Kidney (tissue), 14 donors: ENCODE measurements around the gene RNF39. TPM values are rescaled to one million over a fixed set of nuclear protein-coding genes. Genes with fewer than 3 reads are reported as not detected.

ENCODE experiments used
- DNase-seq, 5 donors: peaks; one replicate each; pipeline ENCODE4 v3.0.0-alpha.2; 2013 to 2020
- FAIRE-seq: peaks from 2 replicates; lab custom pipeline; 2012; peaks lifted over from hg19 to GRCh38; lab: Jason Lieb, UNC
- H3K27ac ChIP-seq, 2 donors: one replicate each; pipeline ENCODE4 v1.7.0; 2013; ENCODE audit warnings: low read depth in 2 of 2, low read length in 2 of 2, inconsistent platforms in 1 of 2
- H3K27me3 ChIP-seq: one replicate; pipeline ENCODE4 v1.7.1; 2013; ENCODE audit warnings: low read length, inconsistent platforms; ENCODE audit not compliant: control insufficient read depth, insufficient read depth
- H3K36me3 ChIP-seq, 3 donors: one replicate each; pipeline versions ENCODE4 v1.7.0 to v1.7.1; 2013; ENCODE audit warnings: low read length in 3 of 3, control low read depth in 1 of 3, inconsistent platforms in 1 of 3; ENCODE audit not compliant: insufficient read depth in 3 of 3, control insufficient read depth in 2 of 3
- H3K4me1 ChIP-seq, 3 donors: one replicate each; pipeline versions ENCODE4 v1.7.0 to v1.7.1; 2013; ENCODE audit warnings: low read length in 3 of 3, inconsistent platforms in 1 of 3, low read depth in 1 of 3; ENCODE audit not compliant: control insufficient read depth in 2 of 3, insufficient read depth in 2 of 3
- H3K4me3 ChIP-seq, 3 donors: one replicate each; pipeline versions ENCODE4 v1.7.0 to v1.8.1; 2013; ENCODE audit warnings: low read length in 3 of 3, control low read depth in 1 of 3, inconsistent platforms in 1 of 3
- H3K9ac ChIP-seq, 3 donors: one replicate each; pipeline versions ENCODE4 v1.7.0 to v1.7.1; 2013; ENCODE audit warnings: low read length in 3 of 3, control low read depth in 1 of 3, inconsistent platforms in 1 of 3
- H3K9me3 ChIP-seq, 3 donors: one replicate each; pipeline versions ENCODE4 v1.7.0 to v1.7.1; 2013; ENCODE audit warnings: low read length in 3 of 3, control low read depth in 1 of 3, inconsistent platforms in 1 of 3; ENCODE audit not compliant: control insufficient read depth in 2 of 3, insufficient read depth in 1 of 3
- CTCF ChIP-seq: IDR thresholded peaks from 3 replicates; pipeline ENCODE4 v1.5.1; 2012; ENCODE audit warnings: mild to moderate bottlenecking, moderate library complexity, borderline replicate concordance; ENCODE audit not compliant: insufficient read depth; ENCODE audit errors: extremely low read depth
- intact Hi-C: fragments of 100-400 bp; cut with DNase I; formaldehyde crosslinking; loops from one replicate; pipeline ENCODE4 v1.11.1; 2022
- polyA plus RNA-seq: library from polyadenylated mRNA; stranded (reverse); fragments of 350-450 nt; fragmentation: Illumina TruSeq; extraction: RNeasy Lipid Tissue Mini Kit (QIAGEN cat#74804); gene quantifications from one replicate; pipeline ENCODE4 v1.2.3, GENCODE V29; 2014; ENCODE audit warnings: low read depth, low replicate concordance; ENCODE audit not compliant: insufficient read depth
- total RNA-seq: library from RNA; stranded (reverse); fragmentation: NEBNext Ultra II Directional; extraction: Animal tissue kit (Norgen Biotek cat#: 25700); gene quantifications from one replicate; pipeline ENCODE4 v1.2.1, GENCODE V29; 2021
- donor health status: control.
- donor health status: control.
- donor health status: control.
- donor health status: control.
- donor health status: control.
- donor health status: DM: yes; HTN: yes; CAD: no.
- donor health status: Normal renal cell carcinoma (clear cell type).

The RNF39 gene
- total and polyA plus RNA-seq, 2 donors from 2014 or later = 1.3 TPM; not detected in 1

- H3K4me3 ChIP-seq = no peak overlapping the region
- H3K27me3 ChIP-seq = peaks cover 27% of the 10 kb centered on the region
- DNase-seq (no peak), FAIRE-seq (no peak)
- no peaks in the 10 kb centered on the region for H3K36me3 ChIP-seq
- intact Hi-C loops = no loop called here
- no peak for TF ChIP-seq CTCF
- no peaks in the 10 kb centered on the region for H3K9me3 ChIP-seq
- no peak overlapping the region for H3K27ac ChIP-seq
- no peaks in the 10 kb centered on the region for H3K4me1 ChIP-seq
- H3K9ac ChIP-seq = no peak overlapping the region
Observed at GRCh38 chr6:30112402-30112994, 36.9 kb upstream of the RNF39 start.

GRCh38 chr6:30111266-30111856 is 35.8 kb upstream of the RNF39 start:
- Histone ChIP-seq H3K9me3 (no peaks in the 10 kb centered on the region), H3K9ac (no peak overlapping the region), H3K4me1 (no peaks in the 10 kb centered on the region), H3K27ac (no peak overlapping the region), H3K36me3 (no peaks in the 10 kb centered on the region), H3K27me3 (peaks cover 27% of the 10 kb centered on the region), H3K4me3 (no peak overlapping the region)
- TF ChIP-seq CTCF = no peak
- peak in 1 of 5 donors; percentile 56 for DNase-seq
- no peak for FAIRE-seq
- intact Hi-C loops = no loop called here

- H3K9me3 ChIP-seq = no peaks in the 10 kb centered on the region
- no peak for DNase-seq
- no peak for FAIRE-seq
- peaks cover 30% of the 10 kb centered on the region for H3K27me3 ChIP-seq
- H3K36me3 ChIP-seq = no peaks in the 10 kb centered on the region
- H3K4me3 ChIP-seq = no peak overlapping the region
- peaks cover 0 to 23% (median 13%) of the 10 kb centered on the region in 3 donors for H3K4me1 ChIP-seq
- no peak for TF ChIP-seq CTCF
- H3K27ac ChIP-seq = no peak overlapping the region
- intact Hi-C loops = no loop called here
- H3K9ac ChIP-seq = no peak overlapping the region
Observed at GRCh38 chr6:30104661-30105060, 29.1 kb upstream of the RNF39 start.
